OCI-LY3 (cell line): ENCODE results near the gene AGER.
"Not testable (repeated sequence)": the region's sequence is repeated elsewhere in the genome, so short reads cannot be mapped to it uniquely, and the experiment has no call there.

Source experiments
- H2AFZ ChIP-seq: fragments of 200-600, 300-600 bp; shearing (Covaris generic); 2 replicates; pipeline ENCODE4 v1.6.0; 2014; ENCODE audit warnings: antibody characterized with exemption, low read depth, low read length
- H3K27ac ChIP-seq: fragments of 200-600, 300-600 bp; sonication (generic); 2 replicates; pipeline ENCODE4 v1.5.1; 2014; ENCODE audit warnings: mild to moderate bottlenecking, low read length, moderate library complexity, mixed read lengths
- H3K27me3 ChIP-seq: fragments of 200-600, 300-600 bp; sonication (generic); 2 replicates; pipeline ENCODE4 v1.6.1; 2014; ENCODE audit warnings: low read depth, low read length, mixed read lengths
- H3K36me3 ChIP-seq: fragments of 200-600, 300-600 bp; sonication (generic); replicated peaks from 2 replicates; pipeline ENCODE3; 2014; ENCODE audit warnings: low read depth, low read length, mixed read lengths
- H3K4me1 ChIP-seq: fragments of 300-600, 200-600 bp; sonication (generic); 2 replicates; pipeline ENCODE4 v1.6.1; 2014; ENCODE audit warnings: low read length, mixed read lengths
- H3K4me2 ChIP-seq: fragments of 200-600, 300-600 bp; sonication (generic); 2 replicates; pipeline ENCODE4 v1.6.1; 2014; ENCODE audit warnings: low read length, mixed read lengths
- H3K4me3 ChIP-seq: fragments of 300-600, 200-600 bp; sonication (generic); 2 replicates; pipeline ENCODE4 v1.5.1; 2014; ENCODE audit warnings: antibody characterized with exemption, mild to moderate bottlenecking, low read length, moderate library complexity
- H3K79me2 ChIP-seq: fragments of 300-600, 200-600 bp; shearing (Covaris generic); 2 replicates; pipeline ENCODE4 v1.6.1; 2014; ENCODE audit warnings: mild to moderate bottlenecking, low read length, mixed read lengths
- H3K9ac ChIP-seq: fragments of 300-600, 200-600 bp; shearing (Covaris generic); 2 replicates; pipeline ENCODE4 v1.6.0; 2014; ENCODE audit warnings: mild to moderate bottlenecking, low read length, moderate library complexity
- H3K9me3 ChIP-seq: fragments of 200-600, 300-600 bp; shearing (Covaris generic); 2 replicates; pipeline ENCODE4 v1.6.1; 2014; ENCODE audit warnings: low read length, mixed read lengths; ENCODE audit not compliant: insufficient read depth
- H4K20me1 ChIP-seq: fragments of 200-600, 300-600 bp; sonication (generic); 2 replicates; pipeline ENCODE4 v1.6.1; 2016; ENCODE audit warnings: low read length, mixed read lengths; ENCODE audit not compliant: insufficient read depth
- CTCF ChIP-seq: fragments of 200-600, 300-600 bp; sonication (generic); IDR thresholded peaks from 2 replicates; pipeline ENCODE4 v1.5.1; 2014; ENCODE audit warnings: antibody characterized with exemption, low read length, low read depth
- EZH2phosphoT487 ChIP-seq: fragments of 200-600 bp; shearing (Covaris generic); IDR thresholded peaks from 2 replicates; pipeline ENCODE4 v1.6.1; 2018; ENCODE audit warnings: antibody characterized with exemption, mixed run types, low read depth

AGER gene

GRCh38 chr6:32146287-32146686, 37.8 kb downstream of the AGER start:
- H3K4me2 ChIP-seq: no peak overlapping the region
- H3K79me2 ChIP-seq: no peaks in the 10 kb centered on the region

GRCh38 chr6:32144238-32144637, 39.8 kb downstream of the AGER start:
- not testable (repeated sequence) for H3K9me3 ChIP-seq, H4K20me1 ChIP-seq, H3K4me1 ChIP-seq, H3K4me3 ChIP-seq, H3K27ac ChIP-seq, H3K36me3 ChIP-seq, H3K79me2 ChIP-seq, H3K9ac ChIP-seq, H3K4me2 ChIP-seq, H2AFZ ChIP-seq, H3K27me3 ChIP-seq

More at GRCh38 chr6:32146287-32146686, 37.8 kb downstream of the AGER start:
- Histone ChIP-seq H3K27ac (no peak overlapping the region), H3K4me1 (no peaks in the 10 kb centered on the region; the same call in 1 of the 2 replicates), H3K27me3 (0 out of 2 replicates have a peak, but pooled peaks cover 5% of the 10 kb centered on the region), H4K20me1 (no peaks in the 10 kb centered on the region), H3K4me3 (no peak overlapping the region), H3K36me3 (no peaks in the 10 kb centered on the region), H2AFZ (no peak overlapping the region), H3K9ac (no peak overlapping the region), H3K9me3 (no peaks in the 10 kb centered on the region)
- TF ChIP-seq CTCF: no peak
- no peak for TF ChIP-seq EZH2phosphoT487

GRCh38 chr6:32140420-32141046, 43.5 kb downstream of the AGER start:
- Histone ChIP-seq H3K9ac (no peak overlapping the region), H3K27ac (no peak overlapping the region), H2AFZ (no peak overlapping the region), H3K79me2 (no peaks in the 10 kb centered on the region), H3K27me3 (no peaks in the 10 kb centered on the region), H3K4me1 (no peaks in the 10 kb centered on the region; the same call in 1 of the 2 replicates), H3K9me3 (no peaks in the 10 kb centered on the region), H3K4me3 (no peak overlapping the region), H3K36me3 (no peaks in the 10 kb centered on the region), H4K20me1 (no peaks in the 10 kb centered on the region), H3K4me2 (no peak overlapping the region)
- TF ChIP-seq EZH2phosphoT487 (no peak), CTCF (no peak)

GRCh38 chr6:32139590-32139989, 44.5 kb downstream of the AGER start:
- Histone ChIP-seq H3K79me2 (no peaks in the 10 kb centered on the region), H3K4me2 (no peak overlapping the region), H3K4me3 (no peak overlapping the region), H3K36me3 (no peaks in the 10 kb centered on the region), H3K27me3 (no peaks in the 10 kb centered on the region), H3K9ac (no peak overlapping the region), H3K4me1 (no peaks in the 10 kb centered on the region; the same call in 1 of the 2 replicates), H2AFZ (no peak overlapping the region), H3K27ac (no peak overlapping the region), H3K9me3 (no peaks in the 10 kb centered on the region), H4K20me1 (no peaks in the 10 kb centered on the region)
- TF ChIP-seq EZH2phosphoT487 (no peak), CTCF (no peak)
